CD14-positive monocyte (primary cell): ENCODE measurements around the gene NKPD1. TPM values are rescaled to one million over a fixed set of nuclear protein-coding genes. Genes with fewer than 3 reads are reported as not detected.

Experiments
- DNase-seq, 3 donors: peaks; one replicate each; pipeline ENCODE4 v3.0.0-alpha.2; 2011 to 2022
- H2AFZ ChIP-seq: 2 replicates; pipeline ENCODE4 v1.6.0; 2012; ENCODE audit warnings: mild to moderate bottlenecking, low read depth, low read length, inconsistent platforms; ENCODE audit not compliant: insufficient read depth, poor library complexity, severe bottlenecking
- H3K27ac ChIP-seq, 2 donors: 1 replicate in 1 of 2; 2 replicates in 1 of 2; pipeline ENCODE4 v1.5.1; 2012 to 2013; ENCODE audit warnings: low read length in 2 of 2, control low read depth in 1 of 2, inconsistent platforms in 1 of 2, low read depth in 1 of 2, mild to moderate bottlenecking in 1 of 2
- H3K27me3 ChIP-seq, 2 donors: one replicate each; pipeline versions ENCODE4 v1.6.0 to v1.6.1; 2011 to 2013; ENCODE audit warnings: low read length in 2 of 2; ENCODE audit not compliant: control insufficient read depth in 2 of 2, insufficient read depth in 2 of 2
- H3K36me3 ChIP-seq, 2 donors: replicated peaks in 1 of 2; 1 replicate in 1 of 2; 2 replicates in 1 of 2; pipeline versions ENCODE4 v1.5.1 to v1.6.1; 2012 to 2013; ENCODE audit warnings: low read length in 2 of 2, control low read depth in 1 of 2, inconsistent platforms in 1 of 2, mild to moderate bottlenecking in 1 of 2; ENCODE audit not compliant: insufficient read depth in 2 of 2, control insufficient read depth in 1 of 2
- H3K4me1 ChIP-seq, 2 donors: 1 replicate in 1 of 2; 2 replicates in 1 of 2; pipeline versions ENCODE4 v1.5.1 to v1.6.1; 2012 to 2013; ENCODE audit warnings: low read length in 2 of 2, control low read depth in 1 of 2, inconsistent platforms in 1 of 2, mild to moderate bottlenecking in 1 of 2, moderate library complexity in 1 of 2; ENCODE audit not compliant: insufficient read depth in 2 of 2, control insufficient read depth in 1 of 2
- H3K4me2 ChIP-seq: replicated peaks from 2 replicates; pipeline ENCODE3; 2012; ENCODE audit warnings: low read length, moderate library complexity, mild to moderate bottlenecking; ENCODE audit not compliant: poor library complexity, severe bottlenecking; ENCODE audit errors: extremely low read depth
- H3K4me3 ChIP-seq, 3 experiments: fragments of 200-600 bp in 1 of 3; sonication (generic) in 1 of 3; replicated peaks in 1 of 3; 1 replicate in 2 of 3; 2 replicates in 1 of 3; pipeline ENCODE4 v1.5.1; 2011 to 2013; ENCODE audit warnings: low read length in 3 of 3, mild to moderate bottlenecking in 3 of 3, control low read depth in 2 of 3, low read depth in 2 of 3, inconsistent platforms in 1 of 3, moderate library complexity in 1 of 3
- H3K79me2 ChIP-seq: 2 replicates; pipeline ENCODE4 v1.6.0; 2012; ENCODE audit warnings: mild to moderate bottlenecking, control low read depth, inconsistent platforms, low read length, moderate library complexity; ENCODE audit not compliant: insufficient read depth
- H3K9ac ChIP-seq: 2 replicates; pipeline ENCODE4 v1.6.0; 2017; ENCODE audit warnings: low read length, mild to moderate bottlenecking; ENCODE audit not compliant: insufficient read depth, poor library complexity, severe bottlenecking
- H3K9me3 ChIP-seq, 2 donors: replicated peaks in 1 of 2; 1 replicate in 1 of 2; 2 replicates in 1 of 2; pipeline versions ENCODE4 v1.5.1 to v1.6.1; 2012 to 2013; ENCODE audit warnings: low read length in 2 of 2, control low read depth in 1 of 2; ENCODE audit not compliant: control insufficient read depth in 1 of 2, insufficient read depth in 1 of 2
- H4K20me1 ChIP-seq: 2 replicates; pipeline ENCODE4 v1.6.0; 2012; ENCODE audit warnings: mild to moderate bottlenecking, low read length, control low read depth, moderate library complexity; ENCODE audit not compliant: insufficient read depth
- H3K27ac Mint-ChIP-seq, 7 donors: one replicate each; pipeline ENCODE4 v1.8.0; 2020; ENCODE audit warnings: mild to moderate bottlenecking in 7 of 7, mixed read lengths in 7 of 7, moderate library complexity in 6 of 7, inconsistent platforms in 2 of 7
- H3K27me3 Mint-ChIP-seq, 3 donors: one replicate each; pipeline ENCODE4 v1.8.0; 2021 to 2022; ENCODE audit warnings: low read depth in 3 of 3, mild to moderate bottlenecking in 3 of 3, mixed read lengths in 3 of 3, moderate library complexity in 3 of 3, inconsistent platforms in 1 of 3
- H3K36me3 Mint-ChIP-seq, 2 donors: one replicate each; pipeline ENCODE4 v1.8.0; 2020; ENCODE audit warnings: mixed read lengths in 2 of 2, inconsistent platforms in 1 of 2, mild to moderate bottlenecking in 1 of 2
- H3K4me1 Mint-ChIP-seq: one replicate; pipeline ENCODE4 v1.8.0; 2020; ENCODE audit warnings: mild to moderate bottlenecking, mixed read lengths
- H3K4me3 Mint-ChIP-seq, 2 donors: one replicate each; pipeline ENCODE4 v1.8.0; 2020; ENCODE audit warnings: mild to moderate bottlenecking in 2 of 2, mixed read lengths in 2 of 2, moderate library complexity in 1 of 2
- H3K9me3 Mint-ChIP-seq, 7 donors: one replicate each; pipeline ENCODE4 v1.8.0; 2020 to 2022; ENCODE audit warnings: mixed read lengths in 7 of 7, mild to moderate bottlenecking in 6 of 7, moderate library complexity in 6 of 7, inconsistent platforms in 2 of 7
- WGBS: methylation state at CpG from one replicate; pipeline ENCODE4 v1.1.5; 2013; ENCODE audit warnings: missing lambda C conversion rate; ENCODE audit not compliant: insufficient coverage; 5-methylcytosine and 5-hydroxymethylcytosine counted together
- intact Hi-C, 2 donors: fragments of 100-400 bp; cut with micrococcal nuclease; formaldehyde crosslinking; loops; one replicate each; pipeline versions ENCODE4 v1.15.0 to v1.15.1; 2023
- polyA plus RNA-seq, 3 donors: library from polyadenylated mRNA; depleted of rRNA in 1 of 3; unstranded in 2 of 3; stranded (reverse) in 1 of 3; fragments of 300-500 nt in 2 of 3; fragments of >200 nt in 1 of 3; fragmentation: Illumina TruSeq in 2 of 3; gene quantifications; 1 replicate in 2 of 3; 2 replicates in 1 of 3; pipeline ENCODE4 v1.2.3, GENCODE V29; 2012 to 2021
- TF ChIP-seq, protein P1 (sequence below): fragments of 200-600 bp; IDR thresholded peaks from one replicate; pipeline ENCODE4 v1.8.0; 2022; ENCODE audit warnings: antibody characterized with exemption, mild to moderate bottlenecking

The NKPD1 gene
- polyA plus RNA-seq, 3 donors = 0.11 TPM; not detected in 2

DNA sequence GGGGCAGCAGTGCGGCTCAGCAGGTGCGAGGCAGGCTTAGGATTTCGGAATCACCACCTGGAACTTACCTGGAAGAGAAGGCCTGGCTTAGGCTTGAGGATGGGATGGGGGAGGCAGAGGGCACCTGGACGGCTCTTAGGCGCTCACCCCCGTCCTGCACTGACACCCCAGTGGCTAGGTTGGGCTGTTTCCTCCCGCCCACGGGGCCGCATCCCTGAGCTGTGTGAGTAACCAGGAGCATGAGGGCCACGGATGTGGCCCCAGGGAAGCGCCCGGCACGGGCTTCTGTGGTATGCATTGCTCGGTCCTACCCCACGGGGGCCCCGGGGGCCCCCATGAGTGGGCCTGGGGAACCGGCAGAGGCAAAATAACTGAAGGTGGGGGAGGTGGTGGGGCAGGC lies 2.4 kb upstream of the NKPD1 start:
- Mint-ChIP-seq H3K27ac (no peak overlapping the region), H3K4me3 (no peak overlapping the region), H3K36me3 (peaks cover 0 to 3% of the 10 kb centered on the region in 2 donors), H3K9me3 (no peaks in the 10 kb centered on the region), H3K4me1 (peaks cover 17% of the 10 kb centered on the region), H3K27me3 (peaks cover 17 to 44% (median 32%) of the 10 kb centered on the region in 3 donors)
- 92% methylated on average over 14 of the region's 17 CpGs for WGBS
- H3K9ac ChIP-seq = no peak overlapping the region
- no peak for DNase-seq
- peaks cover 0 to 6% of the 10 kb centered on the region in 2 donors for H3K27me3 ChIP-seq
- no peaks in the 10 kb centered on the region for H3K79me2 ChIP-seq
- H3K36me3 ChIP-seq = no peaks in the 10 kb centered on the region
- no peaks in the 10 kb centered on the region for H3K9me3 ChIP-seq
- intact Hi-C loops = no loop called here
- no peak overlapping the region for H3K4me2 ChIP-seq
- no peak overlapping the region for H3K4me3 ChIP-seq
- no peak overlapping the region for H2AFZ ChIP-seq
- TF ChIP-seq, protein P1, sequence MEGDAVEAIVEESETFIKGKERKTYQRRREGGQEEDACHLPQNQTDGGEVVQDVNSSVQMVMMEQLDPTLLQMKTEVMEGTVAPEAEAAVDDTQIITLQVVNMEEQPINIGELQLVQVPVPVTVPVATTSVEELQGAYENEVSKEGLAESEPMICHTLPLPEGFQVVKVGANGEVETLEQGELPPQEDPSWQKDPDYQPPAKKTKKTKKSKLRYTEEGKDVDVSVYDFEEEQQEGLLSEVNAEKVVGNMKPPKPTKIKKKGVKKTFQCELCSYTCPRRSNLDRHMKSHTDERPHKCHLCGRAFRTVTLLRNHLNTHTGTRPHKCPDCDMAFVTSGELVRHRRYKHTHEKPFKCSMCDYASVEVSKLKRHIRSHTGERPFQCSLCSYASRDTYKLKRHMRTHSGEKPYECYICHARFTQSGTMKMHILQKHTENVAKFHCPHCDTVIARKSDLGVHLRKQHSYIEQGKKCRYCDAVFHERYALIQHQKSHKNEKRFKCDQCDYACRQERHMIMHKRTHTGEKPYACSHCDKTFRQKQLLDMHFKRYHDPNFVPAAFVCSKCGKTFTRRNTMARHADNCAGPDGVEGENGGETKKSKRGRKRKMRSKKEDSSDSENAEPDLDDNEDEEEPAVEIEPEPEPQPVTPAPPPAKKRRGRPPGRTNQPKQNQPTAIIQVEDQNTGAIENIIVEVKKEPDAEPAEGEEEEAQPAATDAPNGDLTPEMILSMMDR = no peak
- peaks cover 9 to 14% of the 10 kb centered on the region in 2 donors for H3K4me1 ChIP-seq
- no peak overlapping the region for H3K27ac ChIP-seq
- no peaks in the 10 kb centered on the region for H4K20me1 ChIP-seq

DNA sequence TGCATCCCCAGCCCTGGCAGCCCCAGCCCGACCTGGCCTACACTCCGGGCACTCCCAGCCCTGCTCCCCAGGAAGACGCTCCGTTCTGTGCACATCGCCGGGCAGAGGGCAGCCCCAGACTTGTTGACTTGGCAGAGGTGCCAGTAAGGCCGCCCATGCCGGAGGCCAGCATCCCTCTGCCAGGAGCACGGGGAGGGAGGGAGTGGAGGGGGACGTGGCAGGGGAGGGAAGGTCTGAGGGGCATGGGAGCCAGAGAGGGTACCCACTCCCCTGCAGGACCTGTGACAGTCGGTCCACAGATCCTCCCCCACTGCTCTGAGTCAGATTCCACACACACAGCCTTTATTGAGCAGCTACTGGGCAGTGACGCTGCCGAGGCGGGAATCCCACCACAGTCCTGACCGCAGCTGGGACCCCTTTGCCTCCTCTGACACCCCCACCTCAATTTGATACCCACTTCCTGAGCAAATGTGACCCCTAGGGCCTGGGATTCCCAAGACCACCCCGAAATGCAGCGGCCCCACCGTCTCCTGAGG lies 1.9 kb upstream of the NKPD1 start:
- H3K36me3 ChIP-seq = no peaks in the 10 kb centered on the region
- intact Hi-C loops = no loop called here
- peaks cover 22 to 49% (median 36%) of the 10 kb centered on the region in 3 donors for H3K27me3 Mint-ChIP-seq
- no peak overlapping the region for H3K27ac Mint-ChIP-seq
- no peak overlapping the region for H2AFZ ChIP-seq
- no peak for DNase-seq
- peaks cover 17% of the 10 kb centered on the region for H3K4me1 Mint-ChIP-seq
- H3K36me3 Mint-ChIP-seq = peaks cover 0 to 3% of the 10 kb centered on the region in 2 donors
- H3K9me3 Mint-ChIP-seq = no peaks in the 10 kb centered on the region
- H3K27ac ChIP-seq = no peak overlapping the region
- H3K4me3 Mint-ChIP-seq = no peak overlapping the region
- H3K9me3 ChIP-seq = no peaks in the 10 kb centered on the region
- H3K4me3 ChIP-seq = no peak overlapping the region
- TF ChIP-seq, protein P1 = no peak
- 95% methylated on average over 12 of the region's 18 CpGs for WGBS
- peaks cover 9 to 14% of the 10 kb centered on the region in 2 donors for H3K4me1 ChIP-seq
- H3K27me3 ChIP-seq = peaks cover 0 to 6% of the 10 kb centered on the region in 2 donors
- H3K79me2 ChIP-seq = no peaks in the 10 kb centered on the region
- no peak overlapping the region for H3K4me2 ChIP-seq
- no peaks in the 10 kb centered on the region for H4K20me1 ChIP-seq
- no peak overlapping the region for H3K9ac ChIP-seq
